ENCODE data around the gene RPL41. TPM values are rescaled to one million over a fixed set of nuclear protein-coding genes. Genes with fewer than 3 reads are reported as not detected.

RPL41 gene
- total and polyA plus RNA-seq, 10 of the 15 experiments (the other 5 are each of a cell fraction or from before 2014, with no cell fraction given): 4,144 to 19,112 (median 8,004) TPM

- TF ChIP-seq NR2C1 (IDR thresholded peaks at IDR 0.05) (peak; percentile 92), BMI1 (IDR thresholded peaks at IDR 0.05; ENCODE audit: borderline replicate concordance) (no peak), YY1 (IDR thresholded peaks at IDR 0.05; ENCODE audit: low read depth, low read length) (peak; percentile 77), MYC (IDR thresholded peaks at IDR 0.05; ENCODE audit: insufficient read depth, insufficient read length, insufficient replicate concordance, low read length, severe bottlenecking) (peak; percentile 66), ATF2 (IDR thresholded peaks at IDR 0.05; ENCODE audit: low read length) (no peak), PML (IDR thresholded peaks at IDR 0.05; ENCODE audit: low read length) (peak; percentile 85; the same call in 1 of the 2 replicates), POLR2AphosphoS2 (IDR thresholded peaks at IDR 0.05; ENCODE audit: low read depth, low read length) (peak; percentile 76; the same call in 1 of the 2 replicates), NFIC (IDR thresholded peaks at IDR 0.05; ENCODE audit: low read depth, low read length) (no peak), MTA2 (IDR thresholded peaks at IDR 0.05; ENCODE audit: low read depth) (no peak), MYB (IDR thresholded peaks at IDR 0.05; ENCODE audit: borderline replicate concordance, low read depth, low read length) (0 out of 2 replicates have a peak, but pooled peaks have one; percentile 40), RELA (IDR thresholded peaks at IDR 0.05; ENCODE audit: borderline replicate concordance, partially characterized antibody) (no peak), SP1 (IDR thresholded peaks at IDR 0.05; ENCODE audit: low read depth, low read length) (no peak), ESRRA (IDR thresholded peaks at IDR 0.05; ENCODE audit: low read length) (peak; percentile 28; the same call in 1 of the 2 replicates), RCOR1 (conservative IDR thresholded peaks at IDR 0.05; ENCODE audit: low read depth, low read length) (no peak)
Observed at GRCh38 chr12:56104109-56104814, 12.2 kb upstream of the RPL41 start, which contains the start of gene PA2G4 (continued).
